ENCODE results near the gene MAEA. TPM values are rescaled to one million over a fixed set of nuclear protein-coding genes. Genes with fewer than 3 reads are reported as not detected.

The MAEA gene
- total RNA-seq, 1 donor from 2014 or later, result 72.3 TPM

DNA sequence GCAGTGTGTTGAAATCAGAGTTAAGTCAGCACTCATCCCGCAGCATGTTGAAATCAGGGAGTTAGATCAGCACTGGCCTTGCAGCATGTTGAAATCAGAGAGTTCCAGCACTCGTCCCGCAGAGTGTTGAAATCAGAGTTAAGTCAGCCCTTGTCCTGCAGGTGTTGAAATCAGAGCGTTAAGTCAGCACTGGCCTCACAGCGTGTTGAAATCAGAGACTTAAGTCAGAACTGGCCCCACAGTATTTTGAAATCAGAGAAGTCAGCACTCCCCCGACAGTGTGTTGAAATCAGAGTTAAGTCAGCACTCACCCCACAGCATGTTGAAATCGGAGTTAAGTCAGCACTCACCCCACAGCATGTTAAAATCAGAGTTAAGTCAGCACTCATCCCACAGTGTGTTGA, 46.4 kb downstream of the MAEA start:
- no peak overlapping the region for H3K4me3 ChIP-seq (ENCODE audit: low read depth, low read length)
- TF ChIP-seq, protein P1, sequence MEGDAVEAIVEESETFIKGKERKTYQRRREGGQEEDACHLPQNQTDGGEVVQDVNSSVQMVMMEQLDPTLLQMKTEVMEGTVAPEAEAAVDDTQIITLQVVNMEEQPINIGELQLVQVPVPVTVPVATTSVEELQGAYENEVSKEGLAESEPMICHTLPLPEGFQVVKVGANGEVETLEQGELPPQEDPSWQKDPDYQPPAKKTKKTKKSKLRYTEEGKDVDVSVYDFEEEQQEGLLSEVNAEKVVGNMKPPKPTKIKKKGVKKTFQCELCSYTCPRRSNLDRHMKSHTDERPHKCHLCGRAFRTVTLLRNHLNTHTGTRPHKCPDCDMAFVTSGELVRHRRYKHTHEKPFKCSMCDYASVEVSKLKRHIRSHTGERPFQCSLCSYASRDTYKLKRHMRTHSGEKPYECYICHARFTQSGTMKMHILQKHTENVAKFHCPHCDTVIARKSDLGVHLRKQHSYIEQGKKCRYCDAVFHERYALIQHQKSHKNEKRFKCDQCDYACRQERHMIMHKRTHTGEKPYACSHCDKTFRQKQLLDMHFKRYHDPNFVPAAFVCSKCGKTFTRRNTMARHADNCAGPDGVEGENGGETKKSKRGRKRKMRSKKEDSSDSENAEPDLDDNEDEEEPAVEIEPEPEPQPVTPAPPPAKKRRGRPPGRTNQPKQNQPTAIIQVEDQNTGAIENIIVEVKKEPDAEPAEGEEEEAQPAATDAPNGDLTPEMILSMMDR (conservative IDR thresholded peaks at IDR 0.05; ENCODE audit: low read depth, low read length), result no peak
- DNase-seq (ENCODE audit: low read depth), result no peak

DNA sequence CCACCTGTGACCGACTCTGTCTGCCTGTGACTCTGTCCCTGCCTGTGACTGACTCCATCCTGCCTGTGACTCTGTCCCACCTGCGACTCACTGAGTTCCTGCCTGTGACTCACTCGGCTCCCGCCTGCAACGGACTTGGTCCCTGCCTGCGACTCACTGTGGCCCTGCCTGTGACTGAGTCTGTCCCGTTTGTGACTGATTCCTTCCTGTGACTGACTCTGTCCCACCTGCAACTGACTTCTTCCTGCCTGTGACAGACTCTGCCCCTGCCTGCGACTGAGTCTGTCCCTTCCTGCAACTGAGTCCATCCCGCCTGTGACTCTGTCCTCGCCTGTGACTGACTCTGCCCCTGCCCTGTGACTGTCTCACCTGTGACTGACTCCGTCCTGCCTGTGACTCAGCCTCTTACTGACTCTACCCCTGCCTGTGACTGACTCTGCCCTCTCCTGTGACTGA, 47.7 kb downstream of the MAEA start:
- TF ChIP-seq, protein P1 (conservative IDR thresholded peaks at IDR 0.05; ENCODE audit: low read depth, low read length), result no peak
- no peak overlapping the region for H3K4me3 ChIP-seq (ENCODE audit: low read depth, low read length)
- no peak for DNase-seq (ENCODE audit: low read depth)

DNA sequence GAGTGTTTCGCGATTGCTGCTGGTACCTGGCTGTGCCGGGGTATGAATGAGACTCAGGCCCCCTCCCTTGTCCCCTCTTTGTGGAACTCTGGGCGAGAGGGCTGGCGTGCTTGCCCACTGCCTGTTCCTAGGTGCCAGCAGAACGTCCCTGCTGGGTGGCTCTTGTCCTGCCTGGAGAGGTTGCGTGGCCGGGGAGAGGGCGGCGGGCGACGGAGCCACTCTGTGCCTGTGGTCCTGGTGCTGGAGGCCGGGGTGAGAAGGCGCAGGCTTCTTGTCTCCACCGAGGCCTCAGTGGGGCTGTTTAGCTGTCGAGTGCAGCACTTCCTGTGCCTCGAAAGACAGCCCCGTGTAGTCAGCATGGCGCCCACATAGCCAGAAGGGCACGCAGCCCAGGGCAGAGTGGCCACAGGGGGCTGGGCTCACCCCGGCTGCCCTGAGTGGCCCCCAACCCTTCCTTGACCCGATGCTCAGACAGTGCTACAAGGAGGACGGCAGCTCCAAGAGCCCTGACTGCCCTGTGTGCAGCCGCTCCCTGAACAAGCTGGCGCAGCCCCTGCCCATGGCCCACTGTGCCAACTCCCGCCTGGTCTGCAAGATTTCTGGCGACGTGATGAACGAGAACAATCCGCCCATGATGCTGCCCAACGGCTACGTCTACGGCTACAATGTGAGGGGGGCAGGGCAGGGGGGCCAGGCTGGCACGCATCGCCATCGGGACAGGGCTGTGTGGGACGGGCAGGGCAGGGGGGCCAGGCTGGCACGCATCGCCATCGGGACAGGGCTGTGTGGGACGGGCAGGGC, 48.5 kb downstream of the MAEA start:
- H3K4me3 ChIP-seq (ENCODE audit: low read depth, low read length), result no peak overlapping the region
- no peak for DNase-seq (ENCODE audit: low read depth)
- TF ChIP-seq, protein P1 (conservative IDR thresholded peaks at IDR 0.05; ENCODE audit: low read depth, low read length), result no peak

DNA sequence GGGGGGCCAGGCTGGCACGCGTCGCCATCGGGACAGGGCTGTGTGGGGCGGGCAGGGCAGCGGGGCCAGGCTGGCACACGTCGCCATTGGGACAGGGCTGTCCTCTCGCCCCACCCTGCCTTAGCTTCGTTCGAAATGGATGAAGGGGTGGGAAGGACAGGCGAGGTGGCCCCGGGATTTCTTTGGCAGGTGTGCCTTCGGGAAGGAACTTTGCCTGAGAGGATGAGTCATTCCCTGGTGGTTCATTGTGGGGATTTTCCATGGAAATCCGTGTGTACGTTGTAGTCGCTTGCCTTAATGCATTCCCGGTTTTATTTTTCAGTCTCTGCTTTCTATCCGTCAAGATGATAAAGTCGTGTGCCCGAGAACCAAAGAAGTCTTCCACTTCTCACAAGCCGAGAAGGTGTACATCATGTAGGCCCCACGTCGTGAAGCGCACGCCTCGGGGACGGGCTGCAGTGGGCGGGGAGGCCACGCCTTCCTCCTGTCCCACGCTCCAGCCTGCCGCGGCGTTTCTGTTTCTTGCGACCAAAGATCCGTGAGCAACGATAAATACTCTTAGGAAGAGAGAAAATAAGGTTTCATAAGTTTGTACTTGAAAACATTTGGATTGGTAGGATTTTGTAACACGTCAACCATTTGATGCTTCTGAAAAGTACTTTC, 49.2 kb downstream of the MAEA start:
- H3K4me3 ChIP-seq (ENCODE audit: low read depth, low read length), result no peak overlapping the region
- DNase-seq (ENCODE audit: low read depth), result no peak
- TF ChIP-seq, protein P1 (conservative IDR thresholded peaks at IDR 0.05; ENCODE audit: low read depth, low read length), result no peak

DNA sequence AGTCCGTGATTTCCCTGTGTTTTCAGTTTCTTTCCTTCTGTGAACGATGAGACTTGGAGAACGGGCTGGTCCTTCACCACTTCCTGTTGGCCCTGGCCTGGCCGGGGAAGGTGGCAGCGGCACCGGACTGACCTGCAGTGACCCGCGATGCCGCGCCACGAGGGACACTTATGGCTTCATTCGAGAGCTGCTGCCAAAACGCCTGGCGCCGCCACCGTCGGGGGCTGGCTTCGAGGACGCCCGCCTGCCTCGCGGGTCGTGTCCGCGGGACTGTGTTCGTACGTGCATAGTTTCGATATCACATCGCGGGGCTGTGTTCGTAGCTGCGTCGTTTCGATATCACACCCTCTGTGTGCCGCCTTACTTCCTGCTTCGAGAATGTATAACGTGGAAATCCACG, 49.8 kb downstream of the MAEA start:
- no peak overlapping the region for H3K4me3 ChIP-seq (ENCODE audit: low read depth, low read length)
- no peak for DNase-seq (ENCODE audit: low read depth)
- TF ChIP-seq, protein P1 (conservative IDR thresholded peaks at IDR 0.05; ENCODE audit: low read depth, low read length), result no peak

DNA sequence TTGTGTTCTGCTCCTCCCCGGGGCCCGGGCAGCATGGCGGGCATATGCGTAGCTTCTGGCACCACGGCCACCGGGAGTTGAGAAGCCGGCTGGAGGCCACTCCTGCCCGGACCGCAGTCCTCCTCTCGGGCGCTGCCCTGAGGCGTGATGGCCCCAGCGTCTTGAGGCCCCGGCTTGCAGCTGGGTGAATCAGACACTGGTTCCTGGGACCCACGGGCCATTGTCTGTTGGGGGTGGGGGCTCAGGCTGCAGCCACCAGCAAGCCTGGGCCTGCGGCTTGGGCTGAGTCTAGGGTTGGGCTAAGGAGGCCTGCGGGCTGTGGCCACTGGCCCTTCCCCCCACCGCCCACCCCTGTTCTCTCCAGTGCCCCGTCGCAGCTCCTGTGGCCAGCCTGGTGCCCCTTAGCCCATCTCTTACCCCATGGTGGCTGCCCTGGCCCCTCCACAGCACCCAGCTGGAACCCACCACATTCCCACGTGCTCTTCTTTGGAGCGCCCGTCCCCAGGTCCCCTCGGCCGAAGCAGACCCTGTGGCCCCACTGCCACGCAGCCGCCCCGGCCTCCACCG, 50.6 kb downstream of the MAEA start:
- H3K4me3 ChIP-seq (ENCODE audit: low read depth, low read length), result no peak overlapping the region
- TF ChIP-seq, protein P1 (conservative IDR thresholded peaks at IDR 0.05; ENCODE audit: low read depth, low read length), result no peak
- DNase-seq (ENCODE audit: low read depth), result no peak
